Measurements from ENCODE around the gene SLC35A1.
"Not testable (repeated sequence)": the region's sequence is repeated elsewhere in the genome, so short reads cannot be mapped to it uniquely, and the experiment has no call there.

GRCh38 chr6:87489326-87489725, 16.6 kb downstream of the SLC35A1 start:
- TF ChIP-seq CTCF (IDR thresholded peaks at IDR 0.05); ZFX (IDR thresholded peaks at IDR 0.05; ENCODE audit: borderline replicate concordance): not testable (repeated sequence)
